WTC11 (cell line): ENCODE data around the gene MICAL3. TPM values are rescaled to one million over a fixed set of nuclear protein-coding genes. Genes with fewer than 3 reads are reported as not detected.
A peak's percentile ranks its signal among the peaks of the same experiment; 100 is the strongest.

Experiments used
- ATAC-seq: fragments of 200-7000 bp; cut with Tn5 transposase; 2 replicates; pipeline ENCODE4 v1.10.0; 2021; ENCODE audit warnings: mild to moderate bottlenecking, moderate library complexity
- CTCF ChIA-PET: fragments of 300-600 bp; sonication (Branson Sonifier 250); formaldehyde crosslinking; loops from one replicate; lab custom pipeline; 2021; ENCODE audit warnings: antibody characterized with exemption; lab: Charles Lee
- POLR2A ChIA-PET: fragments of 350-600 bp; sonication (Branson Sonifier 250); formaldehyde crosslinking; loops from one replicate; lab custom pipeline; 2021; ENCODE audit warnings: antibody characterized with exemption; lab: Charles Lee
- DNase-seq: peaks from one replicate; pipeline ENCODE4 v3.0.0; 2021; ENCODE audit warnings: low spot score
- H3K27ac Mint-ChIP-seq: 2 replicates; pipeline ENCODE4 v1.8.0; 2021; ENCODE audit warnings: mixed read lengths
- H3K27me3 Mint-ChIP-seq: 2 replicates; pipeline ENCODE4 v1.8.0; 2021; ENCODE audit warnings: low read depth, mild to moderate bottlenecking, moderate library complexity, mixed read lengths
- H3K36me3 Mint-ChIP-seq: 2 replicates; pipeline ENCODE4 v1.8.0; 2021; ENCODE audit warnings: mixed read lengths
- H3K4me1 Mint-ChIP-seq: 2 replicates; pipeline ENCODE4 v1.8.0; 2022; ENCODE audit warnings: mixed read lengths
- H3K4me3 Mint-ChIP-seq: 2 replicates; pipeline ENCODE4 v1.8.0; 2021; ENCODE audit warnings: mild to moderate bottlenecking, moderate library complexity, mixed read lengths
- H3K9me3 Mint-ChIP-seq: 2 replicates; pipeline ENCODE4 v1.8.0; 2021; ENCODE audit warnings: mixed read lengths
- CREB1 ChIP-seq: sonication (generic); formaldehyde crosslinking; IDR thresholded peaks from 2 replicates; pipeline ENCODE4 v1.8.0; 2023; ENCODE audit warnings: mild to moderate bottlenecking, missing genetic modification reagents
- FOXP1 ChIP-seq: sonication (generic); formaldehyde crosslinking; IDR thresholded peaks from 2 replicates; pipeline ENCODE4 v1.8.0; 2022; ENCODE audit warnings: missing genetic modification reagents, mild to moderate bottlenecking, moderate library complexity, borderline replicate concordance
- JAZF1 ChIP-seq: fragments of 250-450 bp; sonication (Bioruptor Pico); IDR thresholded peaks from 2 replicates; pipeline ENCODE4 v1.9.0; 2021; ENCODE audit warnings: moderate library complexity, mild to moderate bottlenecking, inconsistent platforms
- MAX ChIP-seq: sonication (generic); formaldehyde crosslinking; IDR thresholded peaks from 2 replicates; pipeline ENCODE4 v1.8.0; 2022; ENCODE audit warnings: mild to moderate bottlenecking, missing genetic modification reagents
- NFATC4 ChIP-seq: fragments of 250-450 bp; sonication (Bioruptor Pico); IDR thresholded peaks from 2 replicates; pipeline ENCODE4 v1.9.0; 2021; ENCODE audit warnings: mild to moderate bottlenecking
- STAT6 ChIP-seq: sonication (generic); formaldehyde crosslinking; conservative IDR thresholded peaks from 2 replicates; pipeline ENCODE4 v1.8.1; 2023; ENCODE audit warnings: mild to moderate bottlenecking, low read depth, missing genetic modification reagents, moderate library complexity
- USF1 ChIP-seq: sonication (generic); formaldehyde crosslinking; IDR thresholded peaks from 2 replicates; pipeline ENCODE4 v1.8.0; 2022; ENCODE audit warnings: mild to moderate bottlenecking, missing genetic modification reagents
- ZBTB21 ChIP-seq: sonication (generic); formaldehyde crosslinking; IDR thresholded peaks from 2 replicates; pipeline ENCODE4 v1.8.1; 2023; ENCODE audit warnings: mild to moderate bottlenecking, missing genetic modification reagents, borderline replicate concordance
- total RNA-seq: library from RNA; stranded (reverse); gene quantifications from 3 replicates; pipeline ENCODE4 v1.2.3, GENCODE V29; 2021
- TF ChIP-seq, protein P1 (sequence below): sonication (generic); formaldehyde crosslinking; IDR thresholded peaks from 2 replicates; pipeline ENCODE4 v1.8.1; 2023; ENCODE audit warnings: mild to moderate bottlenecking, missing genetic modification reagents
- TF ChIP-seq, protein P2 (sequence below): sonication (generic); formaldehyde crosslinking; IDR thresholded peaks from 2 replicates; pipeline ENCODE4 v1.8.1; 2023; ENCODE audit warnings: mild to moderate bottlenecking, missing genetic modification reagents, moderate library complexity
- TF ChIP-seq, protein P3 (sequence below): fragments of 250-450 bp; sonication (Bioruptor Pico); IDR thresholded peaks from 2 replicates; pipeline ENCODE4 v2.1.2; 2022; ENCODE audit warnings: mild to moderate bottlenecking, moderate library complexity
- TF ChIP-seq, protein P4 (sequence below): sonication (generic); formaldehyde crosslinking; IDR thresholded peaks from 2 replicates; pipeline ENCODE4 v1.8.1; 2023; ENCODE audit warnings: mild to moderate bottlenecking, missing genetic modification reagents, moderate library complexity
- TF ChIP-seq, protein P5 (sequence below): sonication (generic); formaldehyde crosslinking; IDR thresholded peaks from 2 replicates; pipeline ENCODE4 v1.8.1; 2022; ENCODE audit warnings: mild to moderate bottlenecking, missing genetic modification reagents, moderate library complexity, borderline replicate concordance

MICAL3 gene
- total RNA-seq, 1 experiment from 2014 or later = 41.2 TPM

GRCh38 chr22:18069041-18069440 is 44.7 kb upstream of the MICAL3 start (continued):
- TF ChIP-seq, protein P1, sequence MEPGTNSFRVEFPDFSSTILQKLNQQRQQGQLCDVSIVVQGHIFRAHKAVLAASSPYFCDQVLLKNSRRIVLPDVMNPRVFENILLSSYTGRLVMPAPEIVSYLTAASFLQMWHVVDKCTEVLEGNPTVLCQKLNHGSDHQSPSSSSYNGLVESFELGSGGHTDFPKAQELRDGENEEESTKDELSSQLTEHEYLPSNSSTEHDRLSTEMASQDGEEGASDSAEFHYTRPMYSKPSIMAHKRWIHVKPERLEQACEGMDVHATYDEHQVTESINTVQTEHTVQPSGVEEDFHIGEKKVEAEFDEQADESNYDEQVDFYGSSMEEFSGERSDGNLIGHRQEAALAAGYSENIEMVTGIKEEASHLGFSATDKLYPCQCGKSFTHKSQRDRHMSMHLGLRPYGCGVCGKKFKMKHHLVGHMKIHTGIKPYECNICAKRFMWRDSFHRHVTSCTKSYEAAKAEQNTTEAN = no peak
- TF ChIP-seq MAX (CRISPR knock-in tag) (no peak), USF1 (CRISPR knock-in tag) (no peak)
- TF ChIP-seq, protein P2, sequence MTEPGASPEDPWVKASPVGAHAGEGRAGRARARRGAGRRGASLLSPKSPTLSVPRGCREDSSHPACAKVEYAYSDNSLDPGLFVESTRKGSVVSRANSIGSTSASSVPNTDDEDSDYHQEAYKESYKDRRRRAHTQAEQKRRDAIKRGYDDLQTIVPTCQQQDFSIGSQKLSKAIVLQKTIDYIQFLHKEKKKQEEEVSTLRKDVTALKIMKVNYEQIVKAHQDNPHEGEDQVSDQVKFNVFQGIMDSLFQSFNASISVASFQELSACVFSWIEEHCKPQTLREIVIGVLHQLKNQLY (CRISPR knock-in tag) = no peak

GRCh38 chr22:18068381-18068988 is 44.1 kb upstream of the MICAL3 start:
- H3K36me3 Mint-ChIP-seq = no peaks in the 10 kb centered on the region
- H3K27me3 Mint-ChIP-seq = peaks cover 3% of the 10 kb centered on the region
- no peak overlapping the region for H3K4me3 Mint-ChIP-seq
- ChIA-PET POLR2A (no interaction called here), CTCF (interaction anchor here (0.8 to 1.5 kb wide), 2 partner anchors 8 to 177 kb away, joined by 3 to 4 read pairs; no protein-coding TSS in a partner anchor)
- DNase-seq = no peak
- no peaks in the 10 kb centered on the region for H3K9me3 Mint-ChIP-seq
- H3K4me1 Mint-ChIP-seq = no peaks in the 10 kb centered on the region
- ATAC-seq = peak; percentile 22; the same call in 1 of the 2 replicates
- no peak overlapping the region for H3K27ac Mint-ChIP-seq
- no peak for TF ChIP-seq JAZF1
- TF ChIP-seq, protein P3, sequence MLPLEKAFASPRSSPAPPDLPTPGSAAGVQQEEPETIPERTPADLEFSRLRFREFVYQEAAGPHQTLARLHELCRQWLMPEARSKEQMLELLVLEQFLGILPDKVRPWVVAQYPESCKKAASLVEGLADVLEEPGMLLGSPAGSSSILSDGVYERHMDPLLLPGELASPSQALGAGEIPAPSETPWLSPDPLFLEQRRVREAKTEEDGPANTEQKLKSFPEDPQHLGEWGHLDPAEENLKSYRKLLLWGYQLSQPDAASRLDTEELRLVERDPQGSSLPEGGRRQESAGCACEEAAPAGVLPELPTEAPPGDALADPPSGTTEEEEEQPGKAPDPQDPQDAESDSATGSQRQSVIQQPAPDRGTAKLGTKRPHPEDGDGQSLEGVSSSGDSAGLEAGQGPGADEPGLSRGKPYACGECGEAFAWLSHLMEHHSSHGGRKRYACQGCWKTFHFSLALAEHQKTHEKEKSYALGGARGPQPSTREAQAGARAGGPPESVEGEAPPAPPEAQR (CRISPR knock-in tag) = no peak

DNA sequence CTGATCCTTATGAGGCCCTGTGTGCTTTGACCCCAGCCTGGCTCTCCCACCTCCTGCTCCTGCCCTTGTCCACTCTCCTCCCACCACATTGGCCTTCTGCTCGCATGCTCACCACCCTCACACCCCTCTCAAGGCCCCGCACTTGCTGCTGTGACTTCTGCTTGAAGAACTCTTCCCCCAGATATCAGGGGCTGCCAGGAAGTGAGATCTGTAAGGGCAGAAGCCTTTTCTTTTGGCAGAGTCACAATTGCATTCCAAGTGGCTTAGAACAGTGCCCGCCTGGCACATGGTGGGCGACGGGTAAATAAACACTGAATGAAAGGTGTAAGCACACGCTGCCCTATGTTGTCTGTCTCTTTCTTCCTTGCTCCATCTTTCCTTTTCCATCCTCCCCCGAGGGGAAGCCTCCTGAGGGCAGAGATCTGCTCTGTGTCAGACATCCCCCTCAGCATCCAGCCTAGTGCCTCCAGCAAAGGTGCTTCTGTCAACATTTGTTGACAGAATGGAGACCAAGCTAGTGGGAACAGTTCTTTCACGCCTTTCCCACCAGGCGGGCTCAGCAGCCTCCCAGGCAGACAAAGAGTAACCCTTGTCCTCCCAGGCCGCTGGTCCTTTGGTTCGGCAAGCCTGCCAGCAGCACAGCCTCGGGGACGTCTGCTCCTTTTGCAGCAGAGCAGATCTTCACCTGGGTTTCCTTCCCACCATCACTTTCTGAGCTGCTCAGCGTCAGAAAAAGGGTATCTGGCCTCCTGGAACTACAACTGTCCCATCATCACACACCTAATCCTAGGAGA is 43.4 kb upstream of the MICAL3 start:
- no peak overlapping the region for H3K4me3 Mint-ChIP-seq
- no peak for ATAC-seq
- H3K4me1 Mint-ChIP-seq = no peaks in the 10 kb centered on the region
- TF ChIP-seq, protein P4, sequence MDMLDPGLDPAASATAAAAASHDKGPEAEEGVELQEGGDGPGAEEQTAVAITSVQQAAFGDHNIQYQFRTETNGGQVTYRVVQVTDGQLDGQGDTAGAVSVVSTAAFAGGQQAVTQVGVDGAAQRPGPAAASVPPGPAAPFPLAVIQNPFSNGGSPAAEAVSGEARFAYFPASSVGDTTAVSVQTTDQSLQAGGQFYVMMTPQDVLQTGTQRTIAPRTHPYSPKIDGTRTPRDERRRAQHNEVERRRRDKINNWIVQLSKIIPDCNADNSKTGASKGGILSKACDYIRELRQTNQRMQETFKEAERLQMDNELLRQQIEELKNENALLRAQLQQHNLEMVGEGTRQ = no peak
- no peak for TF ChIP-seq CREB1 (CRISPR knock-in tag)
- TF ChIP-seq ZBTB21 (CRISPR knock-in tag) = no peak
- no peak for TF ChIP-seq FOXP1
- TF ChIP-seq STAT6 (CRISPR knock-in tag) = no peak
- no peak for TF ChIP-seq NFATC4 (CRISPR knock-in tag)
- TF ChIP-seq, protein P5, sequence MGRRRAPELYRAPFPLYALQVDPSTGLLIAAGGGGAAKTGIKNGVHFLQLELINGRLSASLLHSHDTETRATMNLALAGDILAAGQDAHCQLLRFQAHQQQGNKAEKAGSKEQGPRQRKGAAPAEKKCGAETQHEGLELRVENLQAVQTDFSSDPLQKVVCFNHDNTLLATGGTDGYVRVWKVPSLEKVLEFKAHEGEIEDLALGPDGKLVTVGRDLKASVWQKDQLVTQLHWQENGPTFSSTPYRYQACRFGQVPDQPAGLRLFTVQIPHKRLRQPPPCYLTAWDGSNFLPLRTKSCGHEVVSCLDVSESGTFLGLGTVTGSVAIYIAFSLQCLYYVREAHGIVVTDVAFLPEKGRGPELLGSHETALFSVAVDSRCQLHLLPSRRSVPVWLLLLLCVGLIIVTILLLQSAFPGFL (CRISPR knock-in tag) = no peak
- H3K27me3 Mint-ChIP-seq = peaks cover 3% of the 10 kb centered on the region
- no peak for DNase-seq
- ChIA-PET CTCF (interaction anchor here (0.8 to 1.5 kb wide), 2 partner anchors 8 to 176 kb away, joined by 3 to 4 read pairs; no protein-coding TSS in a partner anchor), POLR2A (no interaction called here)
- H3K9me3 Mint-ChIP-seq = no peaks in the 10 kb centered on the region
- no peaks in the 10 kb centered on the region for H3K36me3 Mint-ChIP-seq
- no peak overlapping the region for H3K27ac Mint-ChIP-seq
